ENCODE data around the gene BHLHE23. TPM values are rescaled to one million over a fixed set of nuclear protein-coding genes. Genes with fewer than 3 reads are reported as not detected.
A peak's percentile ranks its signal among the peaks of the same experiment; 100 is the strongest.

Gene BHLHE23
- total RNA-seq, 1 experiment from 2014 or later = not detected

- Histone ChIP-seq H3K9ac (ENCODE audit: low read length) (peak overlapping the region; percentile 67), H3K36me3 (ENCODE audit: insufficient read depth, low read length) (no peaks in the 10 kb centered on the region), H3K9me2 (replicated peaks; ENCODE audit: insufficient read depth, low read length) (no peaks in the 10 kb centered on the region), H3K79me2 (ENCODE audit: low read length) (no peaks in the 10 kb centered on the region), H3K4me2 (ENCODE audit: low read depth, low read length, poor library complexity, severe bottlenecking) (peak overlapping the region; percentile 64), H2AFZ (ENCODE audit: low read length) (no peak overlapping the region), H4K20me1 (ENCODE audit: insufficient read depth, low read depth, low read length) (no peaks in the 10 kb centered on the region; the same call in 1 of the 2 replicates), H3K9me3 (ENCODE audit: low read length) (no peaks in the 10 kb centered on the region), H3K27ac (ENCODE audit: low read length) (peak overlapping the region; percentile 93), H3K27me3 (ENCODE audit: low read length) (no peaks in the 10 kb centered on the region), H3K4me1 (ENCODE audit: low read length) (peaks cover 55% of the 10 kb centered on the region), H3K4me3 (ENCODE audit: low read length) (no peak overlapping the region)
- peak; percentile 54 for DNase-seq
Measured at GRCh38 chr20:63031251-63032014, 24.7 kb upstream of the BHLHE23 start.

GRCh38 chr20:63029358-63030121 is 22.8 kb upstream of the BHLHE23 start:
- no peaks in the 10 kb centered on the region; the same call in 1 of the 2 replicates for H4K20me1 ChIP-seq (ENCODE audit: insufficient read depth, low read depth, low read length)
- H3K9me2 ChIP-seq (replicated peaks; ENCODE audit: insufficient read depth, low read length) = no peaks in the 10 kb centered on the region
- peak overlapping the region; percentile 89 for H3K27ac ChIP-seq (ENCODE audit: low read length)
- peak; percentile 91 for DNase-seq
- H3K79me2 ChIP-seq (ENCODE audit: low read length) = no peaks in the 10 kb centered on the region
- H3K36me3 ChIP-seq (ENCODE audit: insufficient read depth, low read length) = no peaks in the 10 kb centered on the region
- H2AFZ ChIP-seq (ENCODE audit: low read length) = no peak overlapping the region
- no peaks in the 10 kb centered on the region for H3K27me3 ChIP-seq (ENCODE audit: low read length)
- peak overlapping the region; percentile 30; the same call in 1 of the 2 replicates for H3K4me3 ChIP-seq (ENCODE audit: low read length)
- no peaks in the 10 kb centered on the region for H3K9me3 ChIP-seq (ENCODE audit: low read length)
- H3K4me2 ChIP-seq (ENCODE audit: low read depth, low read length, poor library complexity, severe bottlenecking) = peak overlapping the region; percentile 43
- H3K9ac ChIP-seq (ENCODE audit: low read length) = peak overlapping the region; percentile 48
- peaks cover 65% of the 10 kb centered on the region for H3K4me1 ChIP-seq (ENCODE audit: low read length)

GRCh38 chr20:63028461-63028921 is 21.7 kb upstream of the BHLHE23 start:
- peak overlapping the region; percentile 78 for H3K4me2 ChIP-seq (ENCODE audit: low read depth, low read length, poor library complexity, severe bottlenecking)
- H3K9ac ChIP-seq (ENCODE audit: low read length) = peak overlapping the region; percentile 75
- peak overlapping the region; percentile 89 for H3K27ac ChIP-seq (ENCODE audit: low read length)
- H4K20me1 ChIP-seq (ENCODE audit: insufficient read depth, low read depth, low read length) = peaks cover 2% of the 10 kb centered on the region; the same call in 1 of the 2 replicates
- H3K36me3 ChIP-seq (ENCODE audit: insufficient read depth, low read length) = no peaks in the 10 kb centered on the region
- peak overlapping the region; percentile 67 for H2AFZ ChIP-seq (ENCODE audit: low read length)
- no peaks in the 10 kb centered on the region for H3K9me3 ChIP-seq (ENCODE audit: low read length)
- no peaks in the 10 kb centered on the region for H3K79me2 ChIP-seq (ENCODE audit: low read length)
- H3K27me3 ChIP-seq (ENCODE audit: low read length) = no peaks in the 10 kb centered on the region
- peak; percentile 82 for DNase-seq
- peak overlapping the region; percentile 60 for H3K4me3 ChIP-seq (ENCODE audit: low read length)
- no peaks in the 10 kb centered on the region for H3K9me2 ChIP-seq (replicated peaks; ENCODE audit: insufficient read depth, low read length)
- H3K4me1 ChIP-seq (ENCODE audit: low read length) = peaks cover 57% of the 10 kb centered on the region

- H3K36me3 ChIP-seq (ENCODE audit: insufficient read depth, low read length) = no peaks in the 10 kb centered on the region
- H3K9me3 ChIP-seq (ENCODE audit: low read length) = no peaks in the 10 kb centered on the region
- peak; percentile 79 for DNase-seq
- H4K20me1 ChIP-seq (ENCODE audit: insufficient read depth, low read depth, low read length) = peaks cover 3% of the 10 kb centered on the region; the same call in 1 of the 2 replicates
- peak overlapping the region; percentile 67; the same call in 1 of the 2 replicates for H2AFZ ChIP-seq (ENCODE audit: low read length)
- peaks cover 52% of the 10 kb centered on the region for H3K4me1 ChIP-seq (ENCODE audit: low read length)
- peak overlapping the region; percentile 60 for H3K4me3 ChIP-seq (ENCODE audit: low read length)
- peak overlapping the region; percentile 75 for H3K9ac ChIP-seq (ENCODE audit: low read length)
- H3K79me2 ChIP-seq (ENCODE audit: low read length) = no peaks in the 10 kb centered on the region
- no peaks in the 10 kb centered on the region for H3K27me3 ChIP-seq (ENCODE audit: low read length)
- H3K27ac ChIP-seq (ENCODE audit: low read length) = peak overlapping the region; percentile 89
- no peaks in the 10 kb centered on the region for H3K9me2 ChIP-seq (replicated peaks; ENCODE audit: insufficient read depth, low read length)
- peak overlapping the region; percentile 78 for H3K4me2 ChIP-seq (ENCODE audit: low read depth, low read length, poor library complexity, severe bottlenecking)
Measured at GRCh38 chr20:63027922-63028389, 21.2 kb upstream of the BHLHE23 start.

GRCh38 chr20:63027221-63027921 is 20.6 kb upstream of the BHLHE23 start:
- no peaks in the 10 kb centered on the region for H3K9me3 ChIP-seq (ENCODE audit: low read length)
- H3K36me3 ChIP-seq (ENCODE audit: insufficient read depth, low read length) = no peaks in the 10 kb centered on the region
- H3K27ac ChIP-seq (ENCODE audit: low read length) = no peak overlapping the region
- H3K9me2 ChIP-seq (replicated peaks; ENCODE audit: insufficient read depth, low read length) = no peaks in the 10 kb centered on the region
- H4K20me1 ChIP-seq (ENCODE audit: insufficient read depth, low read depth, low read length) = peaks cover 3% of the 10 kb centered on the region; the same call in 1 of the 2 replicates
- peaks cover 46% of the 10 kb centered on the region for H3K4me1 ChIP-seq (ENCODE audit: low read length)
- no peaks in the 10 kb centered on the region for H3K27me3 ChIP-seq (ENCODE audit: low read length)
- H3K79me2 ChIP-seq (ENCODE audit: low read length) = no peaks in the 10 kb centered on the region
- H3K4me2 ChIP-seq (ENCODE audit: low read depth, low read length, poor library complexity, severe bottlenecking) = no peak overlapping the region
- no peak overlapping the region for H3K4me3 ChIP-seq (ENCODE audit: low read length)
- DNase-seq = no peak
- H3K9ac ChIP-seq (ENCODE audit: low read length) = no peak overlapping the region
- H2AFZ ChIP-seq (ENCODE audit: low read length) = no peak overlapping the region

- no peaks in the 10 kb centered on the region for H3K9me2 ChIP-seq (replicated peaks; ENCODE audit: insufficient read depth, low read length)
- DNase-seq = no peak
- no peak overlapping the region for H3K9ac ChIP-seq (ENCODE audit: low read length)
- H3K4me1 ChIP-seq (ENCODE audit: low read length) = peaks cover 39% of the 10 kb centered on the region
- no peaks in the 10 kb centered on the region for H3K27me3 ChIP-seq (ENCODE audit: low read length)
- H3K79me2 ChIP-seq (ENCODE audit: low read length) = no peaks in the 10 kb centered on the region
- H4K20me1 ChIP-seq (ENCODE audit: insufficient read depth, low read depth, low read length) = peaks cover 3% of the 10 kb centered on the region; the same call in 1 of the 2 replicates
- H3K9me3 ChIP-seq (ENCODE audit: low read length) = no peaks in the 10 kb centered on the region
- H3K4me3 ChIP-seq (ENCODE audit: low read length) = no peak overlapping the region
- H3K27ac ChIP-seq (ENCODE audit: low read length) = no peak overlapping the region
- no peak overlapping the region for H2AFZ ChIP-seq (ENCODE audit: low read length)
- H3K4me2 ChIP-seq (ENCODE audit: low read depth, low read length, poor library complexity, severe bottlenecking) = no peak overlapping the region
- no peaks in the 10 kb centered on the region for H3K36me3 ChIP-seq (ENCODE audit: insufficient read depth, low read length)
Measured at GRCh38 chr20:63026582-63027165, 19.9 kb upstream of the BHLHE23 start.

GRCh38 chr20:63025534-63026331 is 19.0 kb upstream of the BHLHE23 start:
- H3K4me2 ChIP-seq (ENCODE audit: low read depth, low read length, poor library complexity, severe bottlenecking) = no peak overlapping the region
- H3K9me3 ChIP-seq (ENCODE audit: low read length) = no peaks in the 10 kb centered on the region
- no peaks in the 10 kb centered on the region for H3K27me3 ChIP-seq (ENCODE audit: low read length)
- no peaks in the 10 kb centered on the region for H3K36me3 ChIP-seq (ENCODE audit: insufficient read depth, low read length)
- H3K4me3 ChIP-seq (ENCODE audit: low read length) = no peak overlapping the region
- no peak overlapping the region for H3K27ac ChIP-seq (ENCODE audit: low read length)
- no peaks in the 10 kb centered on the region for H3K9me2 ChIP-seq (replicated peaks; ENCODE audit: insufficient read depth, low read length)
- H2AFZ ChIP-seq (ENCODE audit: low read length) = no peak overlapping the region
- no peak overlapping the region for H3K9ac ChIP-seq (ENCODE audit: low read length)
- H3K79me2 ChIP-seq (ENCODE audit: low read length) = no peaks in the 10 kb centered on the region
- DNase-seq = no peak
- peaks cover 3% of the 10 kb centered on the region; the same call in 1 of the 2 replicates for H4K20me1 ChIP-seq (ENCODE audit: insufficient read depth, low read depth, low read length)
- peaks cover 33% of the 10 kb centered on the region for H3K4me1 ChIP-seq (ENCODE audit: low read length)

Measured in Karpas-422 (cell line).